ENCODE measurements around the gene ZNF577. TPM values are rescaled to one million over a fixed set of nuclear protein-coding genes. Genes with fewer than 3 reads are reported as not detected.

ZNF577 gene
- polyA plus RNA-seq, 1 experiment = 4.6 TPM

DNA sequence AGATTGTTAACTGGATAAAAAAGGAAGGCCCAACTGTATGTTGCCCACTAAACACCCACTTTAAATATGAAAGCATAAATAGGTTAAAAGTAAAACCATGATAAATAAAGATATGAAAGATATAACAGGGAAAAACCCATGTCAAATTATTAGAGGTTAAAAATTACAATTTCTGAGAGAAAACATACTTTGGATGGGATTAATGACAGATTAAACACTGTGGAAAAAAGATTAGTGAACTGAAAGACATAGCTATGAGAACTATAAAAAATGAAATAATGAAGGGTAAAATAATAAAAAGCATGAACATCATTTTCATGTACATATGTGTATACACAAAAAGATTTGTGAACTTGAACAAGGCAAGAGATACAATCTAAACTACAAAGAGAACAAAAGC is 2.2 kb upstream of the ZNF577 start:
- H3K36me3 ChIP-seq (ENCODE audit: control insufficient read depth, insufficient read depth, low read length) = peaks cover 8% of the 10 kb centered on the region
- ChIA-PET CTCF (no interaction called here), POLR2A (no interaction called here)
- TF ChIP-seq CTCF (IDR thresholded peaks at IDR 0.05; ENCODE audit: insufficient read depth, low read depth, low read length) = no peak
- no peaks in the 10 kb centered on the region for H3K27me3 ChIP-seq (ENCODE audit: control insufficient read depth, insufficient read depth, low read length)
- DNase-seq (ENCODE audit: low read depth) = no peak
- no peak overlapping the region for H3K4me3 ChIP-seq (ENCODE audit: low read depth, low read length)

DNA sequence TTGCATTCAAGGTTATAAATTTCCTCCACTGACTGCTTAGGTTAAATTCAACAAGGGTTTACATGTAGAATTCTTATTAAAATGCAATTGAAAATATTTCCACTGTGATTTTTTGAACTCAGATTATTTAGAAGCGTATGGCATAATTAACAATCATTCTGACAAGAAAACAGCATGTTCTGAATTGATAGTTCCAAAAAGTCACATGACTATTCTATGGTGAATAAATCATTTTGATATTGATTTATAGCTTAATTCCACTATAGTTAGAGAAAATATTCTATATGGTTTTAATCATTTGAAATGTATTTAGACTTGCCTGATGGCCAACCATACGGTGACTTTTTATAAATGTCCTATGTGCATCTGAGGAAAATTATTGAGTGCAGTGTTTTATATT is 3.0 kb downstream of the ZNF577 start:
- ChIA-PET CTCF (interaction anchor here (1.4 kb wide), 1 partner anchor 19 kb away, joined by 4 read pairs; no protein-coding TSS in a partner anchor), POLR2A (no interaction called here)
- no peaks in the 10 kb centered on the region for H3K27me3 ChIP-seq (ENCODE audit: control insufficient read depth, insufficient read depth, low read length)
- H3K36me3 ChIP-seq (ENCODE audit: control insufficient read depth, insufficient read depth, low read length) = no peaks in the 10 kb centered on the region
- no peak overlapping the region for H3K4me3 ChIP-seq (ENCODE audit: low read depth, low read length)
- no peak for TF ChIP-seq CTCF (IDR thresholded peaks at IDR 0.05; ENCODE audit: insufficient read depth, low read depth, low read length)
- no peak for DNase-seq (ENCODE audit: low read depth)

DNA sequence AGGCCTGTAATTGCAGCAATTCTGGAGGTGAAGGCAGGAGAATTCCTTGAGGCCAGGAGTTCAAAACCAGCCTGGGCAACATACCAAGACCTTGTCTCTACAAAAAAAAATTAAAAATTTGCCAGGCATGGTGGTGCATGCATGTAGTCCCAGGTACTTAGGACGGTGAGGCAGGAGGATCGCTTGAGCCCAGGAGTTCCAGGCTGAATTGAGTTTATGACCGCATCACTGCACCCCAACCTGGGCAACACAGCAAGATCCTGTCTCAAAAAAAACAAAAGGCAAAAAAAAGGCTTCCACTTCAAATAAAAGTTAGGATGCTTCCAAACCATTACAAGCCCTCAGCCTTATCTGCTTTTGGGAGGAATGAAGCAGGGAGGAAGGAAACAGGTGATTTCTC is 5.2 kb downstream of the ZNF577 start:
- no peak for TF ChIP-seq CTCF (IDR thresholded peaks at IDR 0.05; ENCODE audit: insufficient read depth, low read depth, low read length)
- Histone ChIP-seq H3K27me3 (ENCODE audit: control insufficient read depth, insufficient read depth, low read length) (no peaks in the 10 kb centered on the region), H3K36me3 (ENCODE audit: control insufficient read depth, insufficient read depth, low read length) (no peaks in the 10 kb centered on the region; the same call in 1 of the 2 replicates), H3K4me3 (ENCODE audit: low read depth, low read length) (no peak overlapping the region)
- CTCF ChIA-PET = no interaction called here
- POLR2A ChIA-PET = no interaction called here
- no peak for DNase-seq (ENCODE audit: low read depth)

GRCh38 chr19:51873097-51873496 is 14.7 kb downstream of the ZNF577 start:
- ChIA-PET POLR2A (no interaction called here), CTCF (no interaction called here)
- Histone ChIP-seq H3K36me3 (ENCODE audit: control insufficient read depth, insufficient read depth, low read length) (no peaks in the 10 kb centered on the region; the same call in 1 of the 2 replicates), H3K4me3 (ENCODE audit: low read depth, low read length) (no peak overlapping the region), H3K27me3 (ENCODE audit: control insufficient read depth, insufficient read depth, low read length) (no peaks in the 10 kb centered on the region)
- TF ChIP-seq CTCF (IDR thresholded peaks at IDR 0.05; ENCODE audit: insufficient read depth, low read depth, low read length) = no peak
- no peak for DNase-seq (ENCODE audit: low read depth)

DNA sequence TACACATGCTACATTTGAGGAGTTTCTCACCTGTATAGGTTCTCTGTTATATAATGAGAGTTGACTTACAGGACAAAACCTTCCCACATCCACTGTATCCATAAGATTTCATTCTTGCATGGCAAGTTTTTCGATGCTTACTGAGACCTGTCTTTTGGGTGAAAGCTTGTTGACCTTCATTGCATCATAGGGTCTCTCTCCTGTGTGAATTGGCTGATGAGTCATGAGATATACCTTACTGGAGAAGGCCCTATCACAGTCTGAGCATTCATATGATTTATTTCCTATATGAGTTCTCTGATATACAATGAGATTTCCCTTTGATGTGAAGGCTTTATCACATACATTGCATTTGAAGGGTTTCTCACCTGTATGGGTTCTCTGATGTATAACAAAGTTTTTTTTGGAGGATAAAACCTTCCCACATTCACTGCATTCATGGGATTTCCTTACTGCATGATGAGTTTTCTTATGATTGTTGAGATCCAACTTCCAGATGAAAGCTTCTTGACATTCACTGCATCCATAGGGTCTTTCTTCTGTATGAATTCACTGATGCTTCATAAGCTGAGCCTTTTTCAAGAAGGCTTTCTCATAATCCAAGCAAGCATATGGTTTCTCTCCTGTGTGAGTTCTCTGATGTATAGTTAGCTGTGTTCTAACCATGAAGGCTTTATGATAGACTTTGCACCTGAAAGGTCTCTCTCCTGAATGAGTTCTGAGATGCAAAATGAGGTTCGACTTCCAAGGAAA is 25.7 kb downstream of the ZNF577 start:
- no peak for TF ChIP-seq CTCF (IDR thresholded peaks at IDR 0.05; ENCODE audit: insufficient read depth, low read depth, low read length)
- Histone ChIP-seq H3K4me3 (ENCODE audit: low read depth, low read length) (no peak overlapping the region), H3K27me3 (ENCODE audit: control insufficient read depth, insufficient read depth, low read length) (no peaks in the 10 kb centered on the region), H3K36me3 (ENCODE audit: control insufficient read depth, insufficient read depth, low read length) (no peaks in the 10 kb centered on the region)
- ChIA-PET CTCF (interaction anchor here (1.0 kb wide), 1 partner anchor 18 kb away, joined by 3 read pairs; no protein-coding TSS in a partner anchor), POLR2A (no interaction called here)
- DNase-seq (ENCODE audit: low read depth) = no peak
